Activated CD4-positive, alpha-beta T cell treated with anti-CD3 and anti-CD28 coated beads, Interleukin-2, Interleukin-6, amounts not matched to agents 100 ng/mL and 50 ng/mL, durations not matched to agents 16 hours and 8 hours (primary cell): ENCODE data around the gene CPLX3.
"Not testable (repeated sequence)": the region's sequence is repeated elsewhere in the genome, so short reads cannot be mapped to it uniquely, and the experiment has no call there.

Experiments
- DNase-seq: peaks from one replicate; pipeline ENCODE4 v3.0.0-alpha.2; 2020

Gene CPLX3

GRCh38 chr15:74826364-74826819, at the start of gene CPLX3:
CPLX3 (plus strand) TSS chr15:74826627; CDS start chr15:74826704, 77 bp downstream.
- DNase-seq = peak; percentile 41

- peak; percentile 83 for DNase-seq
These were observed 49.3 kb upstream of the CPLX3 start for GRCh38 chr15:74776821-74777768.

- DNase-seq = no peak
These were observed 48.4 kb upstream of the CPLX3 start for GRCh38 chr15:74777769-74778598.

GRCh38 chr15:74778599-74778970, 47.8 kb upstream of the CPLX3 start:
- no peak for DNase-seq

- DNase-seq = no peak
These were observed 47.2 kb upstream of the CPLX3 start for GRCh38 chr15:74779162-74779648.

- peak; percentile 83 for DNase-seq
These were observed 45.6 kb upstream of the CPLX3 start for GRCh38 chr15:74780523-74781430.

GRCh38 chr15:74781431-74782258, 44.8 kb upstream of the CPLX3 start, which contains the start of gene CSK:
CSK (plus strand) TSS chr15:74782080; CDS start chr15:74798298, 16,218 bp downstream.
- peak; percentile 88 for DNase-seq

- peak; percentile 62 for DNase-seq
These were observed 44.0 kb upstream of the CPLX3 start for GRCh38 chr15:74782259-74783071.

- DNase-seq = peak; percentile 73
These were observed 43.2 kb upstream of the CPLX3 start for GRCh38 chr15:74783072-74783807.

- no peak for DNase-seq
These were observed 42.6 kb upstream of the CPLX3 start for GRCh38 chr15:74783808-74784175.

- DNase-seq = peak; percentile 59
These were observed 41.8 kb upstream of the CPLX3 start for GRCh38 chr15:74784426-74785193.

GRCh38 chr15:74785194-74786032, 41.0 kb upstream of the CPLX3 start:
- peak; percentile 82 for DNase-seq

- not testable (repeated sequence) for DNase-seq
These were observed 40.3 kb upstream of the CPLX3 start for GRCh38 chr15:74786081-74786480.

GRCh38 chr15:74786551-74787165, 39.8 kb upstream of the CPLX3 start:
- DNase-seq = peak; percentile 59

- DNase-seq = peak; percentile 95
These were observed 39.0 kb upstream of the CPLX3 start for GRCh38 chr15:74787251-74788041.

- DNase-seq = no peak
These were observed 38.3 kb upstream of the CPLX3 start for GRCh38 chr15:74788042-74788682.
